ENCODE results near the gene B4GALNT4. TPM values are rescaled to one million over a fixed set of nuclear protein-coding genes. Genes with fewer than 3 reads are reported as not detected.
"Not testable (repeated sequence)": the region's sequence is repeated elsewhere in the genome, so short reads cannot be mapped to it uniquely, and the experiment has no call there.

B4GALNT4 gene
- polyA plus RNA-seq, 1 experiment: 5.4 TPM

DNA sequence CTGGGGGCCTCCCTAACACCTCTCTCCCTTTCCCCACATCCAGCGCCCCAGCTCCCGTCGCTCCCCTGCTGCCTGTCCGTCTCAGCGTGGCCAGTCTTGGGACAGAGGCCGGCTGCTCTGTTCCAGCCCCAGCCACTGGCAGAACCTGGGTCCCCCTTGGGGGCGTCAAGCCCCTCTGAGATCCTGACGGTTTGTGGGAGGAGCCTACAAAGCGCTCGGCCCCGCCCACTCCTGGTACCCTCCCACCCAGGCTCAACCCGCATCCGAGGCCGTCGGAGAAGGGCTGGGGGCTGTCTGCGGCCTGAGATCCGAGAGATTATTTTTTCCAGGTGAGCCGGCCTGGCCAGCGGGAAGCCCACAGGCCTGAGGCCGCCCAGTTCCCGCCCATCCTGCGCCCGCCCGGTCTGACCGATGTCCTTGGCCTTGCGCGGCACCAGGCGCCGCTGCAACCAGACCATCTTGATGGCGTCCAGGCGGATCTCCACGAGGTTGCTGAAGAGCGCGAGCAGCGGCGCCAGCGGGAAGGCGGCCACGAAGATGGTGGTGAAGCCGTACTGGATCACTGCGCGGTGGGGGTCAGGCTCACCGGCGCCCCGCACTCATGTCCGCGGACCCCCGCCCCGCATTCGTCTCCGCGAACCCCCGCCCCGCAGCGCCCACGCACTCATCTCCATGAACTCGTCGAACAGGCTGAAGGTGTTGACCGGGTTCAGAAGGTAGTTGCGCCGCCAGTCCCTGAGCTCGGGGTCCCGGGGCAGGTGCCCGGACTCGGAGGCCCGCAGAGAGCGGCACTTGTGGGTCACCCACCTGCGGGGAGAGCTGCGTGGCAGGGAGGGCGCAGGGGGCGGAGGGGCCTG, 51.0 kb downstream of the B4GALNT4 start:
- CTCF ChIA-PET: no interaction called here
- TF ChIP-seq, protein P1, sequence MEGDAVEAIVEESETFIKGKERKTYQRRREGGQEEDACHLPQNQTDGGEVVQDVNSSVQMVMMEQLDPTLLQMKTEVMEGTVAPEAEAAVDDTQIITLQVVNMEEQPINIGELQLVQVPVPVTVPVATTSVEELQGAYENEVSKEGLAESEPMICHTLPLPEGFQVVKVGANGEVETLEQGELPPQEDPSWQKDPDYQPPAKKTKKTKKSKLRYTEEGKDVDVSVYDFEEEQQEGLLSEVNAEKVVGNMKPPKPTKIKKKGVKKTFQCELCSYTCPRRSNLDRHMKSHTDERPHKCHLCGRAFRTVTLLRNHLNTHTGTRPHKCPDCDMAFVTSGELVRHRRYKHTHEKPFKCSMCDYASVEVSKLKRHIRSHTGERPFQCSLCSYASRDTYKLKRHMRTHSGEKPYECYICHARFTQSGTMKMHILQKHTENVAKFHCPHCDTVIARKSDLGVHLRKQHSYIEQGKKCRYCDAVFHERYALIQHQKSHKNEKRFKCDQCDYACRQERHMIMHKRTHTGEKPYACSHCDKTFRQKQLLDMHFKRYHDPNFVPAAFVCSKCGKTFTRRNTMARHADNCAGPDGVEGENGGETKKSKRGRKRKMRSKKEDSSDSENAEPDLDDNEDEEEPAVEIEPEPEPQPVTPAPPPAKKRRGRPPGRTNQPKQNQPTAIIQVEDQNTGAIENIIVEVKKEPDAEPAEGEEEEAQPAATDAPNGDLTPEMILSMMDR (IDR thresholded peaks at IDR 0.05; ENCODE audit: insufficient read depth, low read depth, low read length): no peak
- Histone ChIP-seq H3K27me3 (ENCODE audit: control insufficient read depth, insufficient read depth, low read length) (peaks cover 4% of the 10 kb centered on the region), H3K36me3 (ENCODE audit: control insufficient read depth, insufficient read depth, low read length) (no peaks in the 10 kb centered on the region), H3K4me3 (ENCODE audit: low read depth, low read length) (no peak overlapping the region)
- POLR2A ChIA-PET: no interaction called here
- no peak for DNase-seq (ENCODE audit: low read depth)

DNA sequence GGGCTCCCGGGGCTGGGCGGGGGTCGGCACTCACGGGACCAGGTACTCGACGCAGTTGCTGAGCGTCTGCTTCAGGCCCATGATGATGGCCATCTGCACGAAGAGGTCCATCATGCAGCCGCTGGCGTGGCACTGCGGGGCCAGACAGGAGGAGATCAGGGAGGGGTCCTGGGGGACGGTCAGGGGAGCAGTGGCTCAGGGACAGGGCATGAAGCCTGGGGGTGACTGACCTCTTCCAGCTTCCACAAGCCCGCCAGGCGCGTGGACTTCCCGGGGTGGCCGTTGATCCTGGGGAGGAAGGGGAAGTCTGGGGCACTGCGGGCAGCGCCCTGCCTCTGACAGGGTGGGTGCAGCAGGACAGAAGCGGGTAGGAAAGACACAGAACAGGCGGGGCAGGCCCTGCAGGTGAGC, 51.6 kb downstream of the B4GALNT4 start:
- ChIA-PET CTCF (no interaction called here), POLR2A (no interaction called here)
- no peak for DNase-seq (ENCODE audit: low read depth)
- TF ChIP-seq, protein P1 (IDR thresholded peaks at IDR 0.05; ENCODE audit: insufficient read depth, low read depth, low read length): no peak
- Histone ChIP-seq H3K36me3 (ENCODE audit: control insufficient read depth, insufficient read depth, low read length) (no peaks in the 10 kb centered on the region), H3K27me3 (ENCODE audit: control insufficient read depth, insufficient read depth, low read length) (peaks cover 4% of the 10 kb centered on the region), H3K4me3 (ENCODE audit: low read depth, low read length) (no peak overlapping the region)

GRCh38 chr11:422249-422656, 53.0 kb downstream of the B4GALNT4 start:
- ChIA-PET CTCF (interaction anchor here (2.2 kb wide), 1 partner anchor 26 kb away, joined by 9 read pairs; no protein-coding TSS in a partner anchor), POLR2A (no interaction called here)
- H3K4me3 ChIP-seq (ENCODE audit: low read depth, low read length): no peak overlapping the region
- TF ChIP-seq, protein P1 (IDR thresholded peaks at IDR 0.05; ENCODE audit: insufficient read depth, low read depth, low read length): no peak
- H3K27me3 ChIP-seq (ENCODE audit: control insufficient read depth, insufficient read depth, low read length): peaks cover 8% of the 10 kb centered on the region
- H3K36me3 ChIP-seq (ENCODE audit: control insufficient read depth, insufficient read depth, low read length): no peaks in the 10 kb centered on the region
- no peak for DNase-seq (ENCODE audit: low read depth)

DNA sequence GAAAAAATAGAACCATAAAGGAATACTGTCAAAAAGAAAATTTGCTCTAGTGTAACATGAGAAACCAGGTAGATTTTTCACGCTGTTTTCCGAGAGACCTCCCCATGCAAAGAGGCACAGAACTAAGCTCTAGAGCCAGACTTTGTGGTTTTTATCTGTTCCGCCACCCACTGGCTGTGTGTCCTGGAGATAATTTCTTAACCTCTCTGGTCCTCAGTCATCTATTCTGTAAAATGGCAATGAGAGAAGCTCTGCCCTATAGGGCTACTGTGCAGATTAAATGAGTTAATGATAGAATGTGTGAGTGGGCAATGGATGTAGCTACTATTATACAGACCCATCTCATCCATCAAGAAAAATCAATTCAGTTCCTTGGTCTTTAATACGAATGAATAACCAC, 54.9 kb downstream of the B4GALNT4 start:
- H3K4me3 ChIP-seq (ENCODE audit: low read depth, low read length): no peak overlapping the region
- ChIA-PET POLR2A (no interaction called here), CTCF (interaction anchor here (1.0 to 1.2 kb wide), 2 partner anchors 24 to 28 kb away, joined by 4 to 5 read pairs; no protein-coding TSS in a partner anchor)
- TF ChIP-seq, protein P1 (IDR thresholded peaks at IDR 0.05; ENCODE audit: insufficient read depth, low read depth, low read length): no peak
- DNase-seq (ENCODE audit: low read depth): no peak
- H3K36me3 ChIP-seq (ENCODE audit: control insufficient read depth, insufficient read depth, low read length): no peaks in the 10 kb centered on the region
- peaks cover 6% of the 10 kb centered on the region for H3K27me3 ChIP-seq (ENCODE audit: control insufficient read depth, insufficient read depth, low read length)

DNA sequence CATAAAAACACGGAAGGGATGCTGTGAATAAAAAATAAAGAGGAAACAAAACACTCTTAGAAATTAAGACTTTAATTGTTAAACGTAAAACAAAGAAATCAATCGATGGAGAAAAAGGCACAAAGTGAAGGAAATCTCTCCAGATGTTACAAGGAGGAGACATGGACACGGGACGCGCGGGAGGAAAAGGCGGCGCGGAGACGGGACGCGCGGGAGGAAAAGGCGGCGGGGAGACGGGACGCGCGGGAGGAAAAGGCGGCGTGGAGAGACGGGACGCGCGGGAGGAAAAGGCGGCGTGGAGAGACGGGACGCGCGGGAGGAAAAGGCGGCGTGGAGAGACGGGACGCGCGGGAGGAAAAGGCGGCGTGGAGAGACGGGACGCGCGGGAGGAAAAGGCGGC, 55.5 kb downstream of the B4GALNT4 start:
- POLR2A ChIA-PET; H3K36me3 ChIP-seq (ENCODE audit: control insufficient read depth, insufficient read depth, low read length); H3K27me3 ChIP-seq (ENCODE audit: control insufficient read depth, insufficient read depth, low read length); H3K4me3 ChIP-seq (ENCODE audit: low read depth, low read length); DNase-seq (ENCODE audit: low read depth): not testable (repeated sequence)
- CTCF ChIA-PET: interaction anchor here (1.0 to 1.2 kb wide), 2 partner anchors 23 to 28 kb away, joined by 4 to 5 read pairs; no protein-coding TSS in a partner anchor
